Stimulated activated naive CD8-positive, alpha-beta T cell treated with anti-CD3 and anti-CD28 coated beads, Interleukin-15, amount 100 ng/mL, for 72 hours (primary cell): ENCODE data around the gene CALY.

Source experiments
- ATAC-seq: fragments of 150-1000 bp; cut with Tn5 transposase; 2 replicates; pipeline ENCODE4 v1.10.0; 2021; ENCODE audit warnings: mild to moderate bottlenecking, moderate library complexity
- DNase-seq, 2 donors: peaks; one replicate each; pipeline ENCODE4 v3.0.0; 2021 to 2022
- H3K27ac Mint-ChIP-seq, 2 donors: one replicate each; pipeline ENCODE4 v1.8.0; 2022; ENCODE audit warnings: mild to moderate bottlenecking in 2 of 2, mixed read lengths in 2 of 2, moderate library complexity in 2 of 2
- H3K27me3 Mint-ChIP-seq: one replicate; pipeline ENCODE4 v1.8.0; 2022; ENCODE audit warnings: mixed read lengths
- H3K4me1 Mint-ChIP-seq: one replicate; pipeline ENCODE4 v1.8.0; 2022; ENCODE audit warnings: mild to moderate bottlenecking, mixed read lengths
- H3K4me3 Mint-ChIP-seq, 2 donors: one replicate each; pipeline ENCODE4 v1.8.0; 2022; ENCODE audit warnings: mild to moderate bottlenecking in 2 of 2, mixed read lengths in 2 of 2, moderate library complexity in 1 of 2
- H3K9me3 Mint-ChIP-seq, 2 donors: one replicate each; pipeline ENCODE4 v1.8.0; 2022; ENCODE audit warnings: mixed read lengths in 2 of 2

Gene CALY

GRCh38 chr10:133302230-133302629 is 34.5 kb downstream of the CALY start:
- Mint-ChIP-seq H3K9me3 (no peaks in the 10 kb centered on the region), H3K27ac (peak overlapping the region in 1 of 2 donors; percentile 42), H3K4me3 (no peak overlapping the region), H3K4me1 (peaks cover 28% of the 10 kb centered on the region), H3K27me3 (no peaks in the 10 kb centered on the region)
- peak; percentile 59 for ATAC-seq
- DNase-seq, result no peak

- H3K4me1 Mint-ChIP-seq, result peaks cover 12% of the 10 kb centered on the region
- no peak for ATAC-seq
Measured at GRCh38 chr10:133299738-133300137, 37.0 kb downstream of the CALY start.

GRCh38 chr10:133299224-133299623 is 37.5 kb downstream of the CALY start:
- Mint-ChIP-seq H3K4me3 (no peak overlapping the region), H3K27ac (no peak overlapping the region), H3K27me3 (no peaks in the 10 kb centered on the region), H3K4me1 (peaks cover 16% of the 10 kb centered on the region), H3K9me3 (no peaks in the 10 kb centered on the region)
- ATAC-seq, result no peak
- DNase-seq, result no peak

More at GRCh38 chr10:133299738-133300137, 37.0 kb downstream of the CALY start:
- H3K4me3 Mint-ChIP-seq, result no peak overlapping the region
- H3K27me3 Mint-ChIP-seq, result no peaks in the 10 kb centered on the region
- H3K9me3 Mint-ChIP-seq, result no peaks in the 10 kb centered on the region
- H3K27ac Mint-ChIP-seq, result no peak overlapping the region
- no peak for DNase-seq

- no peak for DNase-seq
- Mint-ChIP-seq H3K9me3 (no peaks in the 10 kb centered on the region), H3K4me3 (no peak overlapping the region), H3K27me3 (no peaks in the 10 kb centered on the region), H3K4me1 (peaks cover 16% of the 10 kb centered on the region), H3K27ac (peak overlapping the region in 1 of 2 donors; percentile 9)
- no peak for ATAC-seq
Measured at GRCh38 chr10:133298466-133298865, 38.2 kb downstream of the CALY start.

- Mint-ChIP-seq H3K27me3 (no peaks in the 10 kb centered on the region), H3K9me3 (no peaks in the 10 kb centered on the region)
Measured at GRCh38 chr10:133297504-133297903, 39.2 kb downstream of the CALY start.

GRCh38 chr10:133295426-133296320 is 41.0 kb downstream of the CALY start:
- Mint-ChIP-seq H3K4me1 (peaks cover 15% of the 10 kb centered on the region), H3K4me3 (no peak overlapping the region)

More at GRCh38 chr10:133297504-133297903, 39.2 kb downstream of the CALY start:
- ATAC-seq (no peak), DNase-seq (no peak)
- peaks cover 15% of the 10 kb centered on the region for H3K4me1 Mint-ChIP-seq
- no peak overlapping the region for H3K27ac Mint-ChIP-seq
- H3K4me3 Mint-ChIP-seq, result no peak overlapping the region

GRCh38 chr10:133294189-133294588 is 42.5 kb downstream of the CALY start:
- DNase-seq, result no peak
- peaks cover 15% of the 10 kb centered on the region for H3K4me1 Mint-ChIP-seq

More at GRCh38 chr10:133295426-133296320, 41.0 kb downstream of the CALY start:
- H3K27me3 Mint-ChIP-seq, result no peaks in the 10 kb centered on the region
- DNase-seq (no peak), ATAC-seq (no peak)
- no peaks in the 10 kb centered on the region for H3K9me3 Mint-ChIP-seq
- no peak overlapping the region for H3K27ac Mint-ChIP-seq

GRCh38 chr10:133293810-133294119 is 42.9 kb downstream of the CALY start:
- Mint-ChIP-seq H3K27ac (no peak overlapping the region), H3K27me3 (no peaks in the 10 kb centered on the region), H3K9me3 (no peaks in the 10 kb centered on the region), H3K4me3 (no peak overlapping the region), H3K4me1 (peaks cover 15% of the 10 kb centered on the region)
- ATAC-seq, result no peak
- DNase-seq, result no peak

More at GRCh38 chr10:133294189-133294588, 42.5 kb downstream of the CALY start:
- H3K4me3 Mint-ChIP-seq, result no peak overlapping the region
- H3K27me3 Mint-ChIP-seq, result no peaks in the 10 kb centered on the region
- ATAC-seq, result no peak
- H3K9me3 Mint-ChIP-seq, result no peaks in the 10 kb centered on the region
- H3K27ac Mint-ChIP-seq, result no peak overlapping the region

GRCh38 chr10:133292919-133293809 is 43.5 kb downstream of the CALY start:
- no peaks in the 10 kb centered on the region for H3K27me3 Mint-ChIP-seq
- ATAC-seq (peak; percentile 65), DNase-seq (no peak)
- no peaks in the 10 kb centered on the region for H3K9me3 Mint-ChIP-seq
- H3K4me1 Mint-ChIP-seq, result peaks cover 15% of the 10 kb centered on the region
- no peak overlapping the region for H3K27ac Mint-ChIP-seq
- H3K4me3 Mint-ChIP-seq, result no peak overlapping the region

GRCh38 chr10:133289761-133290160 is 46.9 kb downstream of the CALY start:
- no peak for DNase-seq
- Mint-ChIP-seq H3K27me3 (no peaks in the 10 kb centered on the region), H3K4me1 (peaks cover 15% of the 10 kb centered on the region), H3K9me3 (no peaks in the 10 kb centered on the region), H3K27ac (no peak overlapping the region), H3K4me3 (no peak overlapping the region)
- no peak for ATAC-seq

GRCh38 chr10:133287832-133288500 is 48.7 kb downstream of the CALY start:
- H3K4me3 Mint-ChIP-seq, result no peak overlapping the region
- no peaks in the 10 kb centered on the region for H3K4me1 Mint-ChIP-seq
- peak; percentile 35 for ATAC-seq
- no peak for DNase-seq
- no peaks in the 10 kb centered on the region for H3K9me3 Mint-ChIP-seq
- H3K27ac Mint-ChIP-seq, result no peak overlapping the region
- H3K27me3 Mint-ChIP-seq, result no peaks in the 10 kb centered on the region

GRCh38 chr10:133286366-133286765 is 50.3 kb downstream of the CALY start:
- H3K9me3 Mint-ChIP-seq, result no peaks in the 10 kb centered on the region
- no peak overlapping the region for H3K4me3 Mint-ChIP-seq
- DNase-seq (no peak), ATAC-seq (no peak)
- no peaks in the 10 kb centered on the region for H3K4me1 Mint-ChIP-seq
- H3K27me3 Mint-ChIP-seq, result no peaks in the 10 kb centered on the region
- H3K27ac Mint-ChIP-seq, result no peak overlapping the region

GRCh38 chr10:133285217-133285616 is 51.5 kb downstream of the CALY start:
- Mint-ChIP-seq H3K4me1 (no peaks in the 10 kb centered on the region), H3K27me3 (no peaks in the 10 kb centered on the region), H3K4me3 (no peak overlapping the region), H3K9me3 (no peaks in the 10 kb centered on the region), H3K27ac (no peak overlapping the region)
- no peak for ATAC-seq
- DNase-seq, result no peak

- ATAC-seq (no peak), DNase-seq (no peak)
- Mint-ChIP-seq H3K27me3 (no peaks in the 10 kb centered on the region), H3K27ac (peak overlapping the region in 1 of 2 donors; percentile 44), H3K9me3 (no peaks in the 10 kb centered on the region), H3K4me1 (peaks cover 11% of the 10 kb centered on the region), H3K4me3 (no peak overlapping the region)
Measured at GRCh38 chr10:133283931-133284330, 52.8 kb downstream of the CALY start.

GRCh38 chr10:133282846-133283390 is 53.8 kb downstream of the CALY start:
- ATAC-seq (no peak), DNase-seq (no peak)
- Mint-ChIP-seq H3K9me3 (no peaks in the 10 kb centered on the region), H3K4me3 (no peak overlapping the region), H3K4me1 (peaks cover 22% of the 10 kb centered on the region), H3K27ac (no peak overlapping the region), H3K27me3 (no peaks in the 10 kb centered on the region)
